Choroid plexus epithelial cell (primary cell): ENCODE measurements around the gene FBXL14.

Source experiments
- DNase-seq: peaks from one replicate; pipeline ENCODE4 v3.0.0-alpha.2; 2010; ENCODE audit warnings: low read depth
- H3K4me3 ChIP-seq: 2 replicates; pipeline ENCODE4 v1.5.1; 2011; ENCODE audit warnings: low read depth, mild to moderate bottlenecking, control low read depth, low read length, moderate library complexity
- TF ChIP-seq, protein P1 (sequence below): conservative IDR thresholded peaks from 2 replicates; pipeline ENCODE4 v1.5.1; 2011; ENCODE audit warnings: low read depth, mild to moderate bottlenecking, control low read depth, inconsistent platforms, low read length, moderate library complexity

The FBXL14 gene

DNA sequence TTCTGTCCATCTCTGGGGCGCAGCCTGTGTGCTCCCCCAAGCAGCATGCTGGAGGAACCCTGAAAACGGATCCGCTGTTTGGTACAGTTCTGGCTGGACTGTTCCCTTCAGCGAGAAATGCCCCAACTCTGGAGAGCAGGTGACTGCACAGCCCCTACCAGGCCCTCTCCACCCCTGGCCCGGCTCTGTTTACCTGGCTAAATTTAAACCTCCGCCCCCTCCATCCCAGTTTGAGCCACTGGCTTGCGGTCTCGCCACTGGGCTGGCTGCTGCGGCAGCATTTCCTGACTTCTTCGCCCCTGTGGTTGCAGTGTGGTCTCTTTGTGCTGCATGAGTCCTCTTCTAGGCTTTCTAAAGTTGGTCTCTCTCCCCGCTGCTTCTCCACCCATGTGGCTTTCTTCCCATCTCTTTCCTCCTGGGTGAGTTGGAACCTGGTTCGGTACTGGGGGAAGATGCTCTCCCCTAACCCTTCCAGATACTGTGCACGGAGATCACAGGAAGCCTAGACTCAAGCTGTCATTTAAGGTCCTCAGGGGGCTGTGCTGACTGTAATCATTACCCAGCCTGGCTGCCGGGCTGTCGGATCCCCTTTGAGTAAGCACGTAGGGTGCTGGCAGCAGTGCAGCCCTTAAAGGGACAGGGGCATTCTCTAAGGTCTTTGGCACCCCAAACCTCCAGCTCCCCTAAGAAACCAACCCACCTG, 60.6 kb downstream of the FBXL14 start:
- TF ChIP-seq, protein P1, sequence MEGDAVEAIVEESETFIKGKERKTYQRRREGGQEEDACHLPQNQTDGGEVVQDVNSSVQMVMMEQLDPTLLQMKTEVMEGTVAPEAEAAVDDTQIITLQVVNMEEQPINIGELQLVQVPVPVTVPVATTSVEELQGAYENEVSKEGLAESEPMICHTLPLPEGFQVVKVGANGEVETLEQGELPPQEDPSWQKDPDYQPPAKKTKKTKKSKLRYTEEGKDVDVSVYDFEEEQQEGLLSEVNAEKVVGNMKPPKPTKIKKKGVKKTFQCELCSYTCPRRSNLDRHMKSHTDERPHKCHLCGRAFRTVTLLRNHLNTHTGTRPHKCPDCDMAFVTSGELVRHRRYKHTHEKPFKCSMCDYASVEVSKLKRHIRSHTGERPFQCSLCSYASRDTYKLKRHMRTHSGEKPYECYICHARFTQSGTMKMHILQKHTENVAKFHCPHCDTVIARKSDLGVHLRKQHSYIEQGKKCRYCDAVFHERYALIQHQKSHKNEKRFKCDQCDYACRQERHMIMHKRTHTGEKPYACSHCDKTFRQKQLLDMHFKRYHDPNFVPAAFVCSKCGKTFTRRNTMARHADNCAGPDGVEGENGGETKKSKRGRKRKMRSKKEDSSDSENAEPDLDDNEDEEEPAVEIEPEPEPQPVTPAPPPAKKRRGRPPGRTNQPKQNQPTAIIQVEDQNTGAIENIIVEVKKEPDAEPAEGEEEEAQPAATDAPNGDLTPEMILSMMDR, result no peak
- H3K4me3 ChIP-seq, result no peak overlapping the region
- DNase-seq, result peak; percentile 30

DNA sequence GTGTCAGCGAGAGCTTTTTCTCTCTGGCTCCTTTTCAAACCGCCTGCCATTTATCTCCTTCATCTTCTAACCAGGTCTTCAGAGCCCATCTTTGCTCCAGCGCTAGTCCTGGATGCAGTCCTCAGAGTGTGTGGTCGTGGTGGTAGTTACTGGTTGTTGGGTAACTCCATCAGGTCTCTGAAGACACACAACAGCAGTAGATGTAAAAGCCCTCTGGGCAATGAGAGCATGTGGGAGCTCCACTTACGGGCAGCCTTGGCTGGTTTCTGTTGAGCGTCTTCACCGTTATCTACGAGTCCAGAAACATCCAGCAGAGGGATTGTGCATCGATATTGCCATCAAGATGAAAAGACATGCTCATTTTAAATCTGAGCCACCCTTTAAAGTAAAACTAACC, 61.2 kb downstream of the FBXL14 start:
- H3K4me3 ChIP-seq, result no peak overlapping the region

DNA sequence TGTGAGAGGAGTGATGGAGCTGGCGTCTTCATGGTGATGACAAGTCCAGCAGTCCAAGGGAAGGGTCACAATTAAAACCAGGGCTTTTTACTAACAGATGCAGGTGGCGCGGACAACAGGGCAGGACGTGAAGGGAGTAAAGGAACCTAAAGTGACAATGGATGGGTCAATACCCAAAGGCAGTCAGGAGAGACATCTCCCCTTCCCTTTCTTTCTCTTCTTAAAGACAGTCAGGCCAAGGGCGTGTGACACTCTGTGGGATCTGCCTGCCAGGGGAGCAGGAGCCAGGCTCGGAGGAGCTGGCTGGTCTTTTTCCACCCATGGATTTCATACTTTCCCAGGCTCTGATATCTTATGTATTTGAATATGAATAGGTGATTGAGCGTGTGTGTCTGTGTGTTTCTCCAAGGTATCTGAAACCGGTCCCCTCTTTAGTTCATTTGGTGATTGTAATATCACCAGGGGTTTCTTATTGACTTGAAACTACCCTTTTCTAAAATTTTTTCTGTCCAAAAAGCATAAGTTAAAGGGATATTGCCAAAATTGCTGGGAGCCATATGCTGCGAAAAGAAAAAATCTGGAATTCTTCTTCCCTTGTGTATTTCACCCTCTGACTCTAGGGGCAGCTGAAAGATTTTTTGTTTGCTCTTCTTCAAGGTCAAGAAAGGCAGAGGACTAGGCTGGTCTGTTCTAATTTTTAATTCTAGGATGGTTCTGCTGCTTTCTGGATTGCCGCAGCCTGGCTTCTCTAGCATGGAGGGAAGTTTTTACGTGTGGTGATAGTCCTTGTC, 61.8 kb downstream of the FBXL14 start:
- TF ChIP-seq, protein P1, result no peak
- H3K4me3 ChIP-seq, result no peak overlapping the region
- DNase-seq, result no peak

More for the DNA sequence above, 61.2 kb downstream of the FBXL14 start:
- DNase-seq, result no peak
- TF ChIP-seq, protein P1, result no peak

DNA sequence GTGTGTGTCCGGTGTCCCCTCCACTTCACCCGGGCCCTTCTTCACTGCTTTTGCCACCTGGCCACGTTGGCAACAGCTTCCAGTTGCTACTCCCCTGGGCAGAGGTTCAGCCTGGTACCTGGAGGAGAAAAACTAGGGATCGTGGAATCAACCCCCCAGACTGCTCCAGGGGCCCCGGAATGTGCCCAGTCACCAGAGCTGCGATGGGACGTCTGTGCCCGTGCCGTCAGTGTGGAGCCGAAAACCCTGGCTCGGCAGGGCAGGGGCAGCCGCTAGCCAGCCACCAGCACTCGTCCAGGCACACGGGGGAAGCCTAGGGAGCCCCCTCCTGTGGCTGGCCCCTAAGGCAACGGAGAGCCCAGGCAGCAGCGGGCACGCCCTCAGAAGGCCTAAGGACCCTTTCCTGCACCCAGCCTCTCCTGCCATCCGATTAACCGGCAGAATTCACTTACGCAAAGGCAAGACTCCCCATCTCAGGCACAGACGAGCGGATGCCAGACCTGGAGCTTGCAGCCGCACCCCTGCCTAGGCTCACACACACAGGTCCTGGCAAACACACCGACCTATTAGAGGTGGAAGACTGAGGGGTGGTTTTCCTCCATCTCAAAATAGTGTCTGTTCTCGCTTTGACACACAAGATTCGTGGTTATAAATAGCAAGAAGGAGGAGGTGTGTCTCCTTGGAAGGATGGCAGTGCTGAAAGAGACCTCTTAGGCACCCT, 62.6 kb downstream of the FBXL14 start:
- H3K4me3 ChIP-seq, result peak overlapping the region; percentile 66
- no peak for DNase-seq
- TF ChIP-seq, protein P1, result no peak

DNA sequence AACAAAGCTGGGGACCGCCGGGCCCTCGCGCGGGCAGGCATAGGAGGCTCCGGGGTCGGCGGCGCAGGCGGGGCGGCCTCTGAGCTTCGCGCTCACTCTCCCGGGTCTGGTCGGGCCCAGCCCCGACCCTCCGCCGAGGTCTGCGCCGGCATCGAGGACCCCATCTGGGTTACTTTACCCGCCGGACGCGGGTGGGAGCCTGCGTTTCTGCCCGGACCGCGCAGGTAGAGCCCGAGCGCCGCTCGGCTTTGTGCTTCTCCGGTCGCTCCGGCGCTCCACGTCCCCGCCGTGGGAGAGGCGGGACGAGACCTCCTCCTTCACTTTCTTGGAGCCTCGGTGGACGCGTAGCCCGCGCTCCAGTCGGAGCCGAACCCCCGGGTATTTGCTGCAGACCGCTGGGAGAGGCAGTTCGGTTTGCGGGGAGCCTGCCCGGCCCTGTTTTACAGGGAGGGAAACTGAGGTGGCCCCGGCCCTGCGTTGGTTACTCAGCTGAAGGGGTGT, 63.2 kb downstream of the FBXL14 start:
- H3K4me3 ChIP-seq, result peak overlapping the region; percentile 66
- DNase-seq, result no peak
- TF ChIP-seq, protein P1, result no peak

DNA sequence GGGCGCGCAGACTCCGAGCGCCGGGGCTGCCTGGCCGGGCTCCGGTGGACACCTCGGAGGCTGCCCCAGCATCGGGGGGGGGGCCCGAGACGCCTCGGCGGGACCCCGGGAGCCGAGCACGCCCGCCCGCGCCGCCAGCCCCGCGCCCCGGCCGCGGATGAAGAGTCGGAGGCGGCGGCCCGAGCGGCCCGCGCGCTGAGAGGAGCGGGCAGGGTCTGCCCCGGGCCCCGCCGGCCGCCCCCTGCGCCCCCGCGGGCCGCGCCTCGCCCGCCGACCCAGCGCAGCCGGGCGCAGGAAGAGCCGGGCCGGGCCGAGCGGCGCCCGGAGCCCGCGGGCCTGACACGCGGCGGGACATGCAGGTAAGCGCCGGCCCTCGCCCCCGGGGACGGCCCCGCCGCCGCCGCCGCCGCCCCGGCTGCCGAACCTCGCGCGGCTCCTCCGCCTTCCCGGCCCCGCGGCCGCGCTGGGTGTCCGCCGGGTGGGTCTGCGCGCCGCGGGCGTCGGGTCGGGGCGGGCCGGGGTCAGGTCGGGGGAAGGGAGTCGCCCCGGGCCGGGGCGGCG, 63.7 kb downstream of the FBXL14 start:
- DNase-seq, result no peak

More for the DNA sequence above, 63.7 kb downstream of the FBXL14 start:
- peak overlapping the region; percentile 66 for H3K4me3 ChIP-seq
- TF ChIP-seq, protein P1, result no peak
